Gastroesophageal sphincter (tissue), 4 donors: ENCODE results near the gene SYT8. TPM values are rescaled to one million over a fixed set of nuclear protein-coding genes. Genes with fewer than 3 reads are reported as not detected.
A peak's percentile ranks its signal among the peaks of the same experiment; 100 is the strongest.

ENCODE experiments used
- ATAC-seq: fragments of 150-250 bp; one replicate; pipeline ENCODE4 v1.9.1; 2016; ENCODE audit warnings: mild to moderate bottlenecking, moderate library complexity
- H3K27ac ChIP-seq, 4 donors: fragments of 200-600 bp; sonication (generic) in 3 of 4; 1 replicate in 3 of 4; 2 replicates in 1 of 4; pipeline ENCODE4 v1.5.1; 2016 to 2019
- H3K27me3 ChIP-seq: fragments of 200-600 bp; sonication (generic); one replicate; pipeline ENCODE4 v1.5.1; 2019
- H3K36me3 ChIP-seq, 2 donors: fragments of 200-600 bp; sonication (generic); one replicate each; pipeline ENCODE4 v1.5.1; 2019; ENCODE audit warnings: control low read depth in 1 of 2
- H3K4me1 ChIP-seq, 3 donors: fragments of 200-600 bp; sonication (generic); 1 replicate in 2 of 3; 2 replicates in 1 of 3; pipeline ENCODE4 v1.5.1; 2016 to 2019; ENCODE audit warnings: control low read depth in 2 of 3
- H3K4me3 ChIP-seq, 2 donors: fragments of 200-600 bp; sonication (generic); one replicate each; pipeline ENCODE4 v1.5.1; 2019; ENCODE audit warnings: mild to moderate bottlenecking in 1 of 2, moderate library complexity in 1 of 2
- H3K9me3 ChIP-seq, 3 donors: fragments of 200-600 bp; sonication (generic); one replicate each; pipeline ENCODE4 v1.5.1; 2017 to 2019; ENCODE audit warnings: control low read depth in 2 of 3
- CTCF ChIP-seq, 4 experiments: fragments of 200-600 bp in 2 of 4; fragments of 450-650 bp in 2 of 4; sonication (generic) in 1 of 4; IDR thresholded peaks; one replicate each; pipeline ENCODE4 v1.5.1; 2017 to 2019; ENCODE audit warnings: antibody characterized with exemption in 4 of 4, mild to moderate bottlenecking in 2 of 4, moderate library complexity in 2 of 4
- EP300 ChIP-seq: sonication (generic); formaldehyde crosslinking; IDR thresholded peaks from one replicate; pipeline ENCODE4 v1.6.1; 2017; ENCODE audit warnings: antibody characterized with exemption, mild to moderate bottlenecking
- POLR2A ChIP-seq, 2 donors: fragments of 450-650 bp; IDR thresholded peaks; one replicate each; pipeline ENCODE4 v1.6.1; 2017; ENCODE audit warnings: antibody characterized with exemption in 2 of 2, mild to moderate bottlenecking in 2 of 2, moderate library complexity in 1 of 2
- POLR2AphosphoS5 ChIP-seq: sonication (generic); formaldehyde crosslinking; IDR thresholded peaks from one replicate; pipeline ENCODE4 v1.6.1; 2017; ENCODE audit warnings: antibody characterized with exemption
- WGBS, 2 donors: methylation state at CpG; one replicate each; pipeline ENCODE4 v1.1.5; 2018; ENCODE audit warnings: low coverage in 1 of 2; 5-methylcytosine and 5-hydroxymethylcytosine counted together
- total RNA-seq, 4 donors: library from RNA; depleted of rRNA; stranded (reverse); fragments of >200 nt; gene quantifications; one replicate each; pipeline ENCODE4 v1.1.0, GENCODE V29; 2016

SYT8 gene
- total RNA-seq, 4 donors from 2014 or later, result 2.2 TPM; not detected in 3

- H3K9me3 ChIP-seq, result no peaks in the 10 kb centered on the region
- no peaks in the 10 kb centered on the region for H3K36me3 ChIP-seq
- WGBS, 2 donors, result 60 to 100% methylated on average over 2 to 3 of the region's 26 CpGs
- peak overlapping the region in 2 of 4 donors; percentile 37 to 56 for H3K27ac ChIP-seq
- peak; percentile 39 for ATAC-seq
- TF ChIP-seq POLR2AphosphoS5 (no peak), POLR2A (IDR thresholded peaks at IDR 0.05) (no peak), EP300 (no peak), CTCF (IDR thresholded peaks at IDR 0.05) (no peak)
- peak overlapping the region in 1 of 2 donors; percentile 16 for H3K4me3 ChIP-seq
- H3K4me1 ChIP-seq, result peaks cover 0 to 27% (median 0%) of the 10 kb centered on the region in 3 donors
- no peaks in the 10 kb centered on the region for H3K27me3 ChIP-seq
Observed at GRCh38 chr11:1839924-1840779, 5.4 kb downstream of the SYT8 start.

GRCh38 chr11:1840780-1841480 lies 6.1 kb downstream of the SYT8 start:
- H3K27me3 ChIP-seq, result no peaks in the 10 kb centered on the region
- H3K4me1 ChIP-seq, result peaks cover 0 to 28% (median 0%) of the 10 kb centered on the region in 3 donors
- no peak overlapping the region for H3K4me3 ChIP-seq
- TF ChIP-seq POLR2A (IDR thresholded peaks at IDR 0.05) (no peak), EP300 (no peak), CTCF (IDR thresholded peaks at IDR 0.05) (no peak), POLR2AphosphoS5 (no peak)
- no peak overlapping the region for H3K27ac ChIP-seq
- ATAC-seq, result no peak
- H3K36me3 ChIP-seq, result no peaks in the 10 kb centered on the region
- no peaks in the 10 kb centered on the region for H3K9me3 ChIP-seq
- 79 to 100% methylated on average over 3 to 4 of the region's 37 CpGs for WGBS, 2 donors

- Histone ChIP-seq H3K4me3 (no peak overlapping the region), H3K27ac (no peak overlapping the region)
- 94% methylated on average over 6 of the region's 19 CpGs; no CpG with 5 or more reads in 1 of the 2 donors for WGBS, 2 donors
Observed at GRCh38 chr11:1841511-1842148, 6.8 kb downstream of the SYT8 start.

More at GRCh38 chr11:1841511-1842148, 6.8 kb downstream of the SYT8 start:
- Histone ChIP-seq H3K4me1 (peaks cover 0 to 28% (median 0%) of the 10 kb centered on the region in 3 donors), H3K9me3 (no peaks in the 10 kb centered on the region), H3K27me3 (peaks cover 5% of the 10 kb centered on the region), H3K36me3 (no peaks in the 10 kb centered on the region)
- no peak for ATAC-seq
- TF ChIP-seq POLR2AphosphoS5 (no peak), CTCF (IDR thresholded peaks at IDR 0.05) (no peak), POLR2A (IDR thresholded peaks at IDR 0.05) (no peak), EP300 (no peak)
